Stimulated activated naive CD4-positive, alpha-beta T cell treated with Interleukin-2 at 50 U/mL for 16 hours (primary cell): ENCODE results near the gene MINK1.
"Not testable (repeated sequence)": the region's sequence is repeated elsewhere in the genome, so short reads cannot be mapped to it uniquely, and the experiment has no call there.

Source experiments
- DNase-seq: peaks from one replicate; lab custom pipeline; 2025; lab: John Stamatoyannopoulos, UW

MINK1 gene

DNA sequence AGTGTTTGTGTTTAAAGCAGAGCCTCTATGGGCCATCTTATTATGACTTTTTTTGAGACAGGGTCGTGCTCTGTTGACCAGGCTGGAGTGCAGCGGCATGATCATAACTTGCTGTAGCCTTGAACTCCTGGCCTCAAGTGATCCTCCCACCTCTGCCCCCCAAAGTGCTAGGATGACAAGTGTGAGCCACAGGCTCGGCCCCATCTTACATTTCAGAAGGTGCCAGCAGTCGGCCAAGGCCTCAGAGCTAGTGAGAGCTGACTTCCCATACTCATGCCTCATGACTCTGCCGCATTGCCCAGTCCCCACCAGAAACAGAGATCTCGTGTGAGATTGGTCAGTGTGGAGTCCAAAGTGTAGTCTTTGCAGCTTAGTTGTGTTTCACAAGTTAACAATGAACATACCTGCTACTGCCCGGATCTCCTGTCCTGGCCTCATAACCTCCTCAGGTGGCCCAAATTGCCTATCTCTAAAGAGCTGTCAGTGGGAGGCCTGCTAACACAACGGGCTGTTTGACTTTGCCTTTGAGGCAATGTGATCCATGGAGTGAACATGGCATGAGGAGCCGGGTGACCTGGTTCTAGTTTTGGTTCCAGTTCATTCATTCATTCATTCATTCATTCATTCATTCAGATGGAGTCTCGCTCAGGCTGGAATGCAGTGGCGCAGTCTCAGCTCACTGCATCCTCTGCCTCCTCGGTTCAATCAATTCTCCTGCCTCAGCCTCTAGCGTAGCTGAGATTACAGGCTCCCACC lies 13.7 kb downstream of the MINK1 start:
- DNase-seq = no peak

DNA sequence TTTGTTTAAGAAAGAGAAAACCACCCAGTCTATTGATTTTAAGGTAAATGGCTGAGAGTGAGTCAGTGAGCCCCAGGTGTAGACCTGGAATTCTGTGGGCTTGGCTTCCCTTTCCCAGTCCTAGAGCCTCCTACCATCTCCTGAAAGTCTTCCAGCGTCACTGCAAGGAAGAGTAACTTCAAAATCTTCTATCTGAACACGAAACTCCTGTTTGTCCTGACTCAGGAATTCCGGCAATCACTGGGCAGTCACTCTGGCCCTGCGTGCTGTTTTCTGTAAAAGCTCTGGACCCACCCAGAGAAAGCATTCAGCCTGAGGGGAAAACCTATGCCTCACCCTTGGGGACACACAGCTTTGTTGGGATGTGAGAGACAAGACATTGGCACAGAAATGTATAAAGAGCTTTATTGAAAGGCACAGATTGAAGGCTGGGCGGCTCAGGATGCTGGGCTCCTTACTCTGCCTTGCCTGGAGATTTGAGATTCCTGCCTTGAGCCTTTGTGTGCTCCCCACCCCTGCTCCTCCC lies 15.9 kb downstream of the MINK1 start:
- no peak for DNase-seq

DNA sequence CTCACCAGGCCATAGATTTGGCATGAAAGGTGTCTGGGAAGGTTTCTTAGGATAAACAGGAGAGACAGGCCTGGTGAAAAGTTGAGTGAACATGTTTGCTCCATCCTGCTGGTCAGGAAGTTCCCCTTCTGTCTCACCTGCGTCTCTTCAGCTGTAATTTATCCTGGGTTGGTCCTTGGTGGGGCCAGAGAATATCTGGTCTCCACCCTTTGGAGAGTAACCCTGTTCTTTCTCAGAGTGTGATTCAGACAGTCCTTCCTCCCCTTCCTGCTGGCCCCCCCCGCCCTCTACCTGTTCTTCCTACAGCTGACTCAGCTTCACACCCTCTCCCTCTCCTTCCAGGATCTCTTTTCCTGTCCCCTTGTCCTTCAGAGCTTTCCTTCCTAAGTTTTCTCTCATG lies 17.1 kb downstream of the MINK1 start:
- no peak for DNase-seq

- DNase-seq = no peak
These were observed 17.9 kb downstream of the MINK1 start for GRCh38 chr17:4851084-4851483.

DNA sequence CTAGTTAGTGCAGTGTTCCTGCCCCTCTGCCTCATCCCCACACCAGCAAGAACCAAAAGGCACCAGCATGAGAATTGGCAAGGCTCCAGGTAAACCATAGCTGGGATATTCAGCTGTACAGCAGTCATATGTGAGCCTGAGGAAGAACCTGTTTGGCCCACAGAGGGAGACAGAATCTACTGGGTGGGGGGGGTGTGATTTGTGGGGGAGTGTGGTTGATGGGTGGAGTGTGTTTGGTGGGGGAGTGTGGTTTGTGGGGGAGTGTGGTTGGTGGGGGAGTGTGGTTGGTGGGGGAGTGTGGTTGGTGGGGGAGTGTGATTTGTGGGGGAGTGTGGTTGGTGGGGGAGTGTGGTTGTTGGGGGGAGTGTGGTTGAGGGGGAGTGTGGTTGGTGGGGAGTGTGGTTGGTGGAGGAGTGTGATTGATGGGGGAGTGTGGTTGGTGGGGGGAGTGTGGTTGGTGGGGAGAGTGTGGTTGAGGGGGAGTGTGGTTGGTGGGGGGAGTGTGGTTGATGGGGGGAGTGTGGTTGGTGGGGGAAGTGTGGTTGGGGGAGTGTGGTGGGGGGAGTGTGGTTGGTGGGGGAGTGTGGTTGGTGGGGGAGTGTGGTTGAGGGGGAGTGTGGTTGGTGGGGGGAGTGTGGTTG lies 19.5 kb downstream of the MINK1 start:
- no peak for DNase-seq

GRCh38 chr17:4853208-4853671 lies 20.1 kb downstream of the MINK1 start:
- no peak for DNase-seq

- DNase-seq = no peak
These were observed 21.1 kb downstream of the MINK1 start for GRCh38 chr17:4854111-4854681.

- no peak for DNase-seq
These were observed 23.3 kb downstream of the MINK1 start for GRCh38 chr17:4856271-4856936.

DNA sequence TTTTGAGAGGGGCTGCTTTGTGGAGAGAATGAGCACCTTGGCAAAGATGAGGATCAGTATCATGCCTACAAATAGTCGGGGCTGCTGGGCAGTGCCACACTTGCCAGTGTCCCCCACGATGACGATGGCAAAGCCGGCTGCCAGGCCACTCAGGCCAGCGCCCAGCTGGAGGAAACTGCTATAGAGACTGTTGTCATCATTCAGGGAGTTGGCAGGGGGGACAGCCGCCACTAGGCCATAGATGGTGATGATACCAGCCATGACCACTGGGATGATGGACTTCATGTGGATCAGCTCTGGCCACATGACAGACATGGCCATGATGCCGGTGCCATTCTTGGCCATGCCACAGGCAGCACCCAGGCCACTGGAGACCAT lies 23.8 kb downstream of the MINK1 start:
- no peak for DNase-seq

- DNase-seq = not testable (repeated sequence)
These were observed 24.2 kb downstream of the MINK1 start for GRCh38 chr17:4857347-4857746.

- no peak for DNase-seq
These were observed 25.1 kb downstream of the MINK1 start for GRCh38 chr17:4858068-4858881.

- no peak for DNase-seq
These were observed 25.7 kb downstream of the MINK1 start for GRCh38 chr17:4858882-4859260.

GRCh38 chr17:4859816-4860625 lies 26.9 kb downstream of the MINK1 start:
- no peak for DNase-seq

DNA sequence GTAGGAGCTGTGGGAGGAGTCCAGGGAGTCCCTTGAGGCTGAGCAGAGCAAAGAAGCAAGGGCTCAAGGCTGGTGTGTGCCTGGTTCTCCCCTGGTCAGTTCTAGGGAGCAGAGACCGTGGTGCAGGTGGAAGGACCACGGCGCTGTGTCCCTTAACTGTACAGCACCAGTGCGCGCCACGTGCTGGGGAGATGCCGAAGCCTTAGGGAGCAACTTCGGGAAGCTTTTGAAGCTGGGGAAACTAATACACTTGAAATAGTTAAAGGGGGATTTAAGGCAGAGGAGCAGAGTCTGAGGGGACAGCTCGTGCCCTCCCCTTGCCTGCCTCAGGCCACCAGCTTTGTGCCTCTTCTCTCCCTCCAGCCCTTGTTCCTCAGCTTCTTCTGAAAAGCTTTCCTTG lies 27.5 kb downstream of the MINK1 start:
- DNase-seq = no peak

GRCh38 chr17:4861052-4861451 lies 27.9 kb downstream of the MINK1 start:
- no peak for DNase-seq

GRCh38 chr17:4862720-4863119 lies 29.6 kb downstream of the MINK1 start:
- DNase-seq = no peak

GRCh38 chr17:4863321-4863720 lies 30.2 kb downstream of the MINK1 start:
- no peak for DNase-seq

DNA sequence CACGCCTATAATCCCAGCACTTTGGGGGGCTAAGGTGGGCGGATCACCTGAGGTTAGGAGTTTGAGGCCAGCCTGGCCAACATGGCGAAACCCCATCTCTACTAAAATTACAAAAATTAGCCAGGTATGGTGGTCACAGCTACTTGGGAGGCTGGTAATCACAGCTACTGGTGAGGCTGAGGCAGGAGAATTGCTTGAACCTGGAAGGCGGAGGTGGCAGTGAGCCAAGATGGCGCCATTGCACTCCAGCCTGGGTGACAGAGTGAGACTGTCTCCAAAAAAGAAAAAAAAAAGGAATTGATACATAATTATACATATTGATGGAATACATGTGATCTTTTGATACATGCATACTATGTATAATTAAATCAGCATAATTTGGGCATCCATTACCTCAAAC lies 34.4 kb downstream of the MINK1 start:
- DNase-seq = not testable (repeated sequence)

DNA sequence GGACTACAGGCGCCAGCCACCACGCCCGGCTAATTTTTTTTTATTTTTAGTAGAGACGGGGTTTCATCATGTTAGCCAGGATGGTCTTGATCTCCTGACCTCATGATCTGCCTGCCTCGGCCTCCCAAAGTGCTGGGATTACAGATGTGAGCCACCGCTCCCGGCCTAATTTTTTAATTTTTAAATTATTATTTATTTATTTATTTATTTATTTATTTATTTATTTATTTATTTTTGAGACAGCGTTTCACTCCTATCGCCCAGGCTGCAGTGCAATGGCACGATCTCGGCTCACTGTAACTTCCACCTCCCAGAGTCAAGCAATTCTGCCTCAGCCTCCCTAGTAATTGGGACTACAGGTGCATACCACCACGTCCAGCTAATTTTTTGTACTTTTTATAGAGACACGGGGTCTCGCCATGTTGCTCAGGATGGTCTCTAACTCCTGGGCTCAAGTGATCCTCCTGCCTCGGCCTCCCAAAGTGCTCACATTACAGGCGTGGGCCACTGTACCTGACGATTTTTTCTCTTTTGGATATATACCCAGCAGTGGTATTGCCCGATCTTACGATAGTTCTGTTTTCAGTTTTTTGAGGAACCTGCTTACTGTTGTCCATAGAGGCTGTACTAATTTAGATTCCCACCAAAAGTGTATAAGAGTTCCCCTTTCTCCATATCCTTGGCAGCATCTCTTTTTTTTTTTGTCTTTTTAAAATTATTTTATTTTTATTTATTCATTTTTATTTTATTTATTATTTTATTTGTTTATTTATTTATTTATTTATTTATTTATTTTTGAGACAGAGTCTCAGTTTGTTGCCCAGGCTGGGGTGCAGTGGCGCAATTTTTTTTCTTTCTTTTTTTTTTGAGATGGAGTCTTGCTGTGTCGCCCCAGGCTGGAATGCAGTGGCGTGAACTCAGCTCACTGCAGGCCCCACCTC lies 36.2 kb downstream of the MINK1 start:
- DNase-seq = not testable (repeated sequence)

GRCh38 chr17:4870855-4871254 lies 37.7 kb downstream of the MINK1 start:
- DNase-seq = no peak
